Measurements from ENCODE around the gene STUM.

GRCh38 chr1:226639631-226640061, 91.1 kb downstream of the STUM start:
- TF ChIP-seq CTCF (conservative IDR thresholded peaks at IDR 0.05 in 1 of 2, IDR thresholded peaks at IDR 0.05 in 1 of 2; ENCODE audit: extremely low read depth in 1 of 2, insufficient read depth in 1 of 2, low read depth in 1 of 2, low read length in 2 of 2) = no peak
- no peak for TF ChIP-seq EZH2 (IDR thresholded peaks at IDR 0.05; ENCODE audit: borderline replicate concordance, low read length)
